Activated CD4-positive, CD25-positive, alpha-beta regulatory T cell treated with anti-CD3 and anti-CD28 coated beads, Interleukin-2, amount 50 U/mL, for 24 hours (primary cell): ENCODE data around the gene ANKH.
"Not testable (repeated sequence)": the region's sequence is repeated elsewhere in the genome, so short reads cannot be mapped to it uniquely, and the experiment has no call there.

ENCODE experiments used
- ATAC-seq, 2 donors: fragments of 150-1000 bp; cut with Tn5 transposase; one replicate each; pipeline ENCODE4 v1.10.0; 2021; ENCODE audit warnings: mild to moderate bottlenecking in 1 of 2, moderate library complexity in 1 of 2

The ANKH gene

DNA sequence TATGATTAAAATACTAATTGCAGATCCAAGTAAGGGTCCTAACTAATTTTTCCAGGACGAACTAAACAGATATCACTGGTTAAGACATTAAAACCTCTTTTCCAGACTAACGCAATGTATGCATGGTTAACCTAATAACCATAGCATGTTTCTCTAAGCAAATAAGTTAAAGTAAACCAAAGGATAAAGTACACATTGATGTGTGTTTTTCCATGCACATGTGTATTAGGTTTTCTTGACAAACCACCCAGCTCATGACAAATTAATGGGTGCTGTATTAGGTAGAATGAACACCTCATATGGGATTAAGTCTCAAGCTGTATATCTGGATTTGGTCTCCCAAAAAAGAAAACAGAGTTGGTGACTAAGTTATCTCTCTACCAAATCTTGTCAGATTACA lies 45.6 kb downstream of the ANKH start:
- ATAC-seq, result no peak

DNA sequence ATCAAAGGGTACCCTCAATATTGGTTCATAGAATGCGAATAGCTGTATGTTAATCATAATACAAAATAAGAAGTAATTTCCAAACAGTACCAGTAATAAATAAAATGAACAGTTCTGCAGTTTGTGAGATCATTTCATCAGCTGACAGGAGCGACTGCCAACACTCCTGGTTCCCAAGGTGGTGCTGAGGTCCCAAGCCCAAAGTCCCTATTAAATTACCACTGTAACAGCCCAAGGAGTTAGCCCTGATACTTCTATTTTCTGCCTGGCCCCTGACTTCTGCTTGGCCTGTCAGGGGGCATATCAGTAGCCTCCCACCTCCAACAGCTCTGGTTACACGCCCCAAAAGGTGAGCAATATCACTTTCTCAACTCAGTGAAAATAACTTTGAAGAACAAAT lies 47.1 kb downstream of the ANKH start:
- ATAC-seq, result no peak

DNA sequence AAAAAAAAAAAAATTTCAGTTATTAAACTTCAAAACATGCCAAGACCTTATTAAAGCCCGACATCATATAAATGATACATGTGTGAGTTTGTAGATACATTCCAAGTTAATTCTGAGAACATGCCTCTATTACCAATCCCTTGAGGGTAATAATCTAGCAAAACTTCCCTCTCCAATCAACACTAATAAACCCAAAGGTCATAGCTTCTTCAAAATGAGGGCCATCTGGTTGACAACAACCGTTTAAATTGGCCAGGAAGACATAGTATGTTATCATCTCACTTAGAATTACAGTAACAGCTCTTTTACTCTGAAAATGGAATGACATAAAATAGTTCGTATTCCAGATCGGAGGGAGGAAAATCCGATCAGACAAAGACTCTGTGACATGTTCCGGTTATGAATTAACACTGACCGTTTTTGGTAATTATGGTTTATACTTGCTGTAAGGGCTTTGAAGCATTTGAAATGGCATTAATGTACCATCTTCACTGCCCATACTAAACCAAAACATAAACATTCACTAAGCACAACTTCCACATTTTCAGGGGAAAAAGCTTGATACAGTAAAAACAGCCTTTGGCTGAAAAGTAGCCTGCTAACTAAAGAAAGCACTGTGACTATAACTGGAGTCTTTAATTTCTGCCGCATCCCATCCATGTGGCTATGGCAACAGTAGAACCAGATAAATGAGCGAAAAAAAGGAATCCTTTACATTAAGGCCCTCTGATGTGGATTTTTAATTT lies 50.3 kb downstream of the ANKH start:
- no peak for ATAC-seq

DNA sequence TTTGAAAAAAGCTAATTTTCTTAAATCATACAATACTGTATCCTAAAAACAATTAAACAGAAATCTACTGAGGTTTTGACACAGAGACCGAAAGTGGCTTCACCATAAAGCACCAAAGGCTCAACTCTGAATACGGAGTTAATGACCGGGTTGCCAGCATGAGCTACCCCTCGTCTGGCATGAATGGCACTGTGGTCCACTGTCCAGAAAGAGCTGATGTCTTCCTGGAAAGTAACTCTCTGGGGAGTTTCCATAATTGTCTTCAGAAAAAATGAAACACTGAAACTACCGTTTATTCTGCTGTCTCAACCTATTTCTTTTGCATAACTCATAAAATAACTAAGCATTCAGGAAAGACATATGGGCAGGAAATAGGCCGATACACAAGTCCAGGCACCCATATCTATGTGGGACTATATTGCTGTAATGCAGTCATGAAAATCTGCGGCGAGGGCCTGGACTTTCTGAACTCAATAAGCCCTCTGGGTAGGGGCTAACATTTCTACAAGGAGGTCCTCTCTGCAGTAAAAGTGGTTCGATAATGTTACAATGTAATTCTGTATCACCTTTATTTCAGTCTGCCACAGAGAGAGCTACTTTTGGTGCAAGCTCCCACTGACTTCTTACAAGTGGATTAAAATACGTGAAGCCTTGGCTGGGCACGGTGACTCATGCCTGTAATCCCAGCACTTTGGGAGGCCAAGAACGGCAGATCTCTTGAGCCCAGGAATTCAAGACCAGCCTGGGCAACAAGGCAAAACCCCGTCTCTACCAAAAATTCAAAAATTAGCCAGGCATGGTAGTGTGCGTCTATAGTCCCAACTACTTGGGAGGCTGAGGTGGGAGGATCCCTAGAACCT lies 52.4 kb downstream of the ANKH start:
- peak in 1 of 2 donors; percentile 52 for ATAC-seq

DNA sequence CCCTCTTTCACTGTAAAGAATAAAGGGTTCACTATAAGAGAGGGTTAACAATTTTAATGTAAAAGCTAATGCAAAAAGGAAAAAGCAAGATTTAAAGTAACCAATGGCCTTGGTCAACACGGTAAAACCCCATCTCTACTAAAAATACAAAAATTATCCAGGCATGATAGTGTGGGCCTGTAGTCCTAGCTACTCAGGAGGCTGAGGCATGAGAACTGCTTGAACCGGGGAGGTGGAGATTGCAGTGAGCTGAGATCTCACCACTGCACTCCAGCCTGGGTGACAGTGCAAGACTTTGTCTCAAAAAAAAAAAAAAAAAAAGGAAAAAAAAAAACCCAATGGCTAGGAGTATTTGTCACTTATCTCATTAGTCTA lies 53.8 kb downstream of the ANKH start:
- not testable (repeated sequence) for ATAC-seq

DNA sequence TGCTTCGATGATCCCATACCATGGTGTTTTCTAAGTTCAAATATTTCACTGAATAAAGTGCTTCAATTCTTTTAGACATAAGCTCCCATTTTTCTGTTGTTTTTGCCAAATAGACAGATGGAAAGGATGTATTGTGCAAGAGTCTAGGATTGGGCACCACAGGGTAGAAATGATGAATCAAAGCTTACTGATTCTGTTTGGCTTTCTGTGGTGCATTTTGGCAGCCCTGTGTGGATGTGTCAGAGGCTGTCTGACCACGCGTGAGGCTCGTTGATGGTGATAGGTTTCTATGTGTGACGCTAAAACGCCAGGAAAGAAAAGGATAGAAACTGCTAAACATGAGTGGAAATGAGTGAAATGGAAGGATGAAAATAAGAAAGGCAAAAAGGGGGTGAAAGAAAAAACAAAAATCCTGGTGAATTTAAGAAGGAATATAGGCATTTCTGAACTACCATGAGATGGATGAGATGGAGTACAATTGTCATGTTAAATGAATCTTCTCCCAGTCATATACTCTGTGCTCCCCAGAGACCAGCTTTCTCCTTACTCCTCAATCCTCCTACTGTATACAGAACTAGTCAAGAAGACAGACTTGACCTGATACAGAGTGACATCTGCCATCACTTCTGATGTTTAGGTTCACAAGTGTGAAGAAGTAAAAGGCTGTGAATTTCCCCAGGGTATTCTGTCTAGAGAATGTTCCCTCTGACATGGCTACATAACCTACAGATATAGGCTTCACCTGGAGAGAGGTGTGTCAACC lies 54.4 kb downstream of the ANKH start:
- peak; percentile 77 to 81 for ATAC-seq

DNA sequence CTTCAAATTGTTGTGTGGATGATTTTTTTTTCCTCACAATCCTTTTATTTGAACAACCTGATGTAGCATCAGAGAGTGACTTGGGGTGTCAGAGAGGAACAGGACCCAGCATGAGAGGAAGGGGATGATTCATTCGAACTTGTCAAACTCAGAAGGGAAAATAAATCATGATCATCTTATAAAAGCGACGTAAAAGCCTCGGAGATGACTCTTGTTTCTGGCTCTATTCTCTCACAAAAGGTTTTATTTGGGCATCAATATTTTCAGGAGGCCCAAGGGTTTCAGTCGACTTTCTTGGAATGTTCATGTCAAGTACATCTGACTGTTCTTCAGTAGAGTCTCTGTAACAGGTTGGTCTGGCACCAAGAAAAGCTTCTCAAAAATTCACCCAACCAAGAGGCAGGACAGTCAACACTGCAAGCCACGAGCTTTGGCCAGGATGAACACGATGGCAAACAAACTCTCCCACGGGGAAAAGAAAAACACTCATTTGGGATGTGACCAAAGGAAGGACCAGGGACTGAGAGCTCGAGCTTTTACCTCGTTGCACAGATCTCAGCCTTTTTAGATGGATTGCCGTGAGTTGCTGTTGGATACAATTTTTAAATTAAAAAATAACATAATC lies 55.1 kb downstream of the ANKH start:
- no peak for ATAC-seq

DNA sequence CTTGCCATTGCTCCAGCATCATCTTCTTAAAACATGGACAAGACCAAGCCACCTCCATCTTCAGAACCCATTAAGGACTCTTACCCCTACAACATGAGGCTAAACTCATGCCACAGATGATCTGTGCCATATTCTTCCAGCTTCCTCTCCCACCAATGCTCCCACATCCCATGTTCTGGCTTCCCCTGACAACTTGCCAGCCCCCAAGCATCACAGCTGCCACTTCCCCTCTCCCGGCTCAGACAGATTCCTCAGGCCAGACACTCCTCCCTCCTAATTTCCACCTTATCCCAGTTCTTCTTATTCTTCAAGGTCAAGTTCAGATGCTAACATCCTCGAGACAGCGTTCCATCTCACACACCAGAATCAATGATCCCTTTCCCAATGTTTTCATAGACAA lies 57.8 kb downstream of the ANKH start:
- ATAC-seq, result no peak

DNA sequence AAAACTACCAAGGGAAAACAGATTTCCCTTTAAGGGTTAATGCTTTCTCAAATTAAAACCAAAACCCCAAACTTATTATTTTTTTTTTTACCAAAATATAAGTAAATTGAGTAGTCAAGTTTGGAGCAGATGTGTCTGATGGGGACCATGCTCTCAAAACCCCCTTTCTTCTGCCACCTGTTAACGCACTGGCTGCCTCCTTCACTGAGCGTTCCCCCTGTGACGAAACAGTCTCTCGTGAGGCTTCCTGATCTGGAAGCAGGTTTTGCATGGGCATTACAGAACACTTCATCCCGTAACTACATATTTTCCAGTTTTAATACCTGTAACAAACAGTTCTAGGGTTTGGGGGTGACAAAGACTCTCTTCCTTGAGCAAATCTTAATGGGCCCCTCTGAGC lies 59.4 kb downstream of the ANKH start:
- no peak for ATAC-seq

DNA sequence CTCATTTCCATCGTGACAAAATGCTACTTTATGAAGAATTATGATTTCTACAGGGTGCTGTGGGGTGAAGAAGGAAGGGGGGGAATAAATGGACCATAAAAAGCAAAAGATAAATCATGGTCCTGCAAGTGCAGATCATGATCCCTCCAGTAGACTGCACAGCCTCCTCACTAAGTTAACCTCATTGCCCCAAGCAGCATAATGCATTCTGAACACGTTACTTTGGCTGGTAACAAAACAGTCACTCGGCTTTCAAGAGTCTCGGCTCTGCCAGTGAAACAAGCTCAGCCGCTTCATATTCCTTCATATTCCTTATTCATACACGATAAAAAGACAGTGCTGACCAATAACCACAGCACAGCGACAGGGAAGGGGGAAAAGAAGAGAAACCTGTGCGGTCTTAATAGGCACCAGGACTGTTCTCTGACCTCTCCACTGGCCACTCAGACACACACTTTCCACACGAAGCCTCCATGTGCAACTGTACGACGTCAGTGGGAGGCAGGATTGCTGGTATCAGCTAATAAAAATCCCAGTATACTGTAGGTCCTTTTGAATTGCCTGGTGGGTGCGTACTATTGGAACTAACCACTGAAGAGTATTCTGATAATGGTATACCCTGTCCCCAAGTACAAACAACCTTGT lies 60.5 kb downstream of the ANKH start:
- no peak for ATAC-seq

DNA sequence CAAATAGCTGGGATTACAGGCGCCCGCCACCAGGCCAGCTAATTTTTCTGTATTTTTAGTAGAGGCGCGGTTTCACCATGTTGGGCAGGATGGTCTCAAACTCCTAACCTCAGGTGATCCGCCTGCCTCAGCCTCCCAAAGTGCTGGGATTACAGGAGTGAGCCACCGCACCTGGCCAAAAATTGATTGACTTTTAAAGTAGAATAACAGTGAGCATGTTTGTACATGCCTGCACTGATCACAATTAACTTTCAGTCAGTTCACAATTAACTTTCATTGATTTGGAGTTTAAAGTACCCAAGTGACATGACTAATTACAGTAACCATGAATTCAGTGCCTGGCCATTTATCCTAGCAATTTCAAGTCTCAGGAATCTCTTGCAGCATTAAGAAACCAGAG lies 61.3 kb downstream of the ANKH start:
- ATAC-seq, result no peak

DNA sequence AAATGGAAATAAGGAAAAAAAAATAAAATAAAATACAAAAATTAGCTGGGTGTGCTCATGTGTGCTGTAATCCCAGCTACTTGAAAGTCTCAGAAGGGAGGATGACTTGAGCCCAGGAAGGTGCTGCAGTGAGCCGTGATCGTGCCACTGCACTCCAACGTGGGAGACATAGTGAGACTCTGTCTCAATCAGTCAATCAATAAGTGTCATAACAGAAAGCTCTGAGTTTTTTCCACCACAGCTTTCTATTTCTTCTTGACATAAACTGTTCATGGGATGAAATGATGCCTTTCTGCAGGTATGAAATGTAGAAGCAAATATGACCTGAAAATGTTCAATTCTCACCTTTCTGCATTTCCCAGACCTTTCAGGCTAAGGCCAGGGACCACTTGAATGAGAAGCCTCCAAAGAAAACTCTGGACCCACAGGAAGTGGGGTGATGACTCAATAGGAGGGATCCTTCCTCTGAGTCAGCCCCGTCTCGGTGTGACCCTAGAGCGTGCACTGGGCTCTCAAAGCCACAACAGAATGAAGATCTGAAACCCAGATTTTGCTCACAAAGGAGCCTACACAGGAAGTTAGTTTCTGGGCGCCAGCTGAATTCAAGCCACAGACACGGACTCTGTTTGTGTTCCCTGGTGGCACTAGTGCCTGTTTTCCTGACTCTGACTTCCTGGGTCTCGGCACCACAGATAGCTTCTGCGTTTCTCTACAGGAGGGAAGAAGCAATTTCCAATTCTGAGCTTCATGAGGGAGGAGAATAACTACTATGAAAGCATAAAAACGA lies 62.0 kb downstream of the ANKH start:
- peak; percentile 97 to 98 for ATAC-seq

DNA sequence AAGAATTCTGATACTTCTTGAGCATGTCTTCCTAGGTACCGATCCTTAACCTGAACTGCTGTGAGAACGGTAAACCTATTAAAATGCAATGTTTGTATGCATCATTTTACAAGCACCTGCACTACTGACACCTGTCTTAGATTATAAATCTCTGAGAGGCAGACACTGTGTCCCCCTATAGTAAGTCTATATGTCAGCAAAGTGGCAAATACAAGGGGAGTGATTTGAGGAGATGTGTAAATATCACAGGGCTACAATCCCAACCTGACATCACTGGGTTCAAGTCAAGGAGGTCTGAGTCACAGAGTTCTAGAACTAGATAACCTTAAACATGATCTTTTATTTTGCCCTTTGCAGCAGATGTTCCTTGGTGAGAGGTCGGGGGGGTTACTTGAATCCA lies 64.1 kb downstream of the ANKH start:
- no peak for ATAC-seq

DNA sequence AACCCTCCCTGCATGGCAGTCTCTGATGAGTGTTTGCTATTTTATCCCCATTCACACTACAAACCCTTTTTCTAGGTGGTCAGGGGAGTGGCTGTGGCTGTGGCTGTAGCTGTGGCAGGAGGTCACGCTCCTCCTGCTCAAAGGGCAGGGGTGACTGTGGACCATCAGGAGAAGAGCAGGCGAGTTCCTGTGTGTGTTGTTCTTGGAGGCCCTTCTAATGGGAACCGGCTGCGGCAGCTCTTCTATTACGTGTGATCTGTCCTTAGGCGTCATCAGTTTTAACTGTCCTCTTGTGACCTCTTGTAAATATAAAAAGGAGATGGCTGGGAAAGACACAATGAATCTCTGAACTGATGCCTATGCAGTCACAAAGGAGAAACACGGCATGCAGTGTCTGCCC lies 65.1 kb downstream of the ANKH start:
- ATAC-seq, result no peak

DNA sequence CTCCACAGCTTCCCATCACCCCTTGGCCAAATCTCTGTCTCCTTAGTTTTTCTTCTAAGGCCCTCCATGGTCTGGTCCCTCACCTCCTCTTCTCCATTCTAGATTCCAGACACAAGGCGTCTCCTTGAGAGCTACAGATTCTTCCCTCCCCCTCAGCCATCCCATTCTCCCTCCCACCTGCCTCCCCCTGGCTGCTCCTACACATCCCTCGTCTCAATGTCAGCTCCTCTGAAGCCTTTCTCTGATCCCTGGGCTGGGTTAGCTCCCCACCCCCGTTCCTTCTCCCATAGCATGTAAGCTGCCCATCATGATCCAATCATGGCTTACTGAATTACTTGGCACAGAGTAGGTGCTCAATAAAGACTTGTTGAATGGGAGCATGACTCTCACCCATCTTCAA lies 69.0 kb downstream of the ANKH start:
- no peak for ATAC-seq

DNA sequence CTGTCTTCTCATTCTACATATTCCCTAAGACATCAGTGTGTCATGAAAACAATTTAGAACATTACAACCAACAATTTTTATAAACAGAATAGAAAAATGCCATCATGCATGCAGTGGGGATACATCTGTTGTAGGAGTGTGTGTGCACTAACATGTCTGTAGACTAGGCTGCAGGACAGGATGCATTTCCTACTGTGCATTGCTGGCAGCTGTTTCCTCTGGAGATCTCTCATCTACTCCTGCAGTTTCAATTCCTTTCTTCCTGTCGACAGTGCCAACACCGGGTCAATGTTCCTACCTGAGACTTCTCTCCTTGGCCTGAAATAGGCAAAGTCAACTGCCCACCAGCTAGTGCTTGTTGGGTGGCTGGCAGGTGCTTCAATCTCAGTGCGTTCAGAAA lies 69.8 kb downstream of the ANKH start:
- no peak for ATAC-seq

DNA sequence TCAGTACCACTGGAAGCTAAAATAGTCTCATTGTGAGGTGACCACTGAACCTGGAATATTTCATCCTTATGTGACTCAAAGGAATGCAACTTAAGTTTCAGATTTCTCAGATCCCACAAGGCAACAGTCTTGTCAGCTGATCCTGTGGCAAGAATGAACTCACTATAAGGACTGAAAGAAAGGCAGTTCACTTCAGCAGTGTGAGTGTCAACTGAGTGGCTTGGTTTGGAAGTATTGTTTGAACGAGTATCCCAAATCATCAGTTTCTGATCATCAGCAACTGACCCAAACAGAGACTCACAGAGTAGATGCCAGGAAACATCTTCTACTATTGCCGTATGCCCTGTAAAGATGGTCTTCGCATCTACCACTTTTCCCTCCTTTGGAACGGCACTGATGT lies 74.2 kb downstream of the ANKH start:
- ATAC-seq, result not testable (repeated sequence)

DNA sequence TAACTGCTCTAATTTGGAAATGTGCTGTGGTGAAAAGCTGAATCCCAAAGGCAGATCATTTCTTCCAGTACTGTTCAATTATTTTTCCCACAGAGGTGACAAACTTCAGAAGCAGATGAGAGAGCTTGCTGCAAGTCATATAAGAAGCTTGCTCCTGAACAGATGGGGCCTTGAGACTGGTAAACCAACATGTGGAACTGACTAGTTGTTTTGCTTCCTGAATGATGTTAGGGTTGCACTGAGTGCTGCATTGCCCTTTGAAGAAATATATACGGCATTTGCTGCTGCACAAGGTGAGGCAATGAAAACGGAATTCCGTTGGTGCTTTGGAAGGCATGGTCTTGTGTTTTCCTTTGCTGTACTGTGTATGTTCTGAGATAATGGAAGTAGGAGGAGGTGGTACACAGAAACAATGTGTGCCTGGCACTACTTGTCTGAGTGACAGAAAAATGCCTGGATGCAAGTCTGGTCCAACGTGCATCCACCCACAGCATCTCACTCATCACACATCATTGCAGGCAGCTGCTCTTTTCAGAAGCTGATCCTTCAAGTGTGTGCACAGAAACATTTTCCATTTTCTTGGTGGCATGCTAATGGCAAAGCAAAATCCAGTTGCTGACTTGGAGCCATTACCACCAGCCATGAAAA lies 76.9 kb downstream of the ANKH start:
- no peak for ATAC-seq

DNA sequence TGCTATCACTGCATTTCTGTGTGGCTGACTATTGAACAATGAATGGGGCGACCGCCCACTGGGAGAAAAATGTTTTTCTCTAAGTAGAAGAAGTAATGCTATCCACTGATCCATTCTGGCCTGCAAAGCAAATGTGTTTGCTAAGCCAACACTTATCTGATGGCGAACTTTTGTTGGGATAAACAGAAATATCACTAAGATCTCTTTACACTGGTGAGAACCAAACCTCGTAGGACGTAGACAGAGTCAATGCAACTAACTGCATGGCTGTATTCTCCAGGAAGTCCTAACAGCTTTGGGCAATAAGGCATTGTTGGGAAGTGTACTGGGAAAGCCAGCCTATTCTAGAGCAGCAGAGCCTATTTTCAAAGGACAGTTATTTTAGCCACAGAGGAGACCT lies 77.7 kb downstream of the ANKH start:
- ATAC-seq, result no peak

DNA sequence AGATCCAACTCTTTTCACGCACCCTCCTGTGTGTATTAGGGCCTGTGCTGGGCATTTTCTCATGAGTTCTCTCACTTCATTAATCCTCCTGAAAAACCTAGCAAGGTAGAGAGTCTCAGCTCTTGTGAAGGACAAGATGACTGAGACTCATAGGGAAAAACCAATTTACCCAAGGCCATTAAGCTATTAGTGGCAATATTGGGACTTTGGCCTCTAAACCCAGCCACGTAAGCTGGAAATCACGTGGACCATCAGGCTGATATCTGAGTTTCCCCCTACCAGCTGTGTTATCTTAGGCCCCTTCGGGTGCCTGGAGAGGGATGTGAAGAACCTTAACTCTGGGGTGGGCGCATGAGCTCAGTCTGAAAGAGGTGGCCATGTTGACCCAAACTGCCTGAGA lies 80.7 kb downstream of the ANKH start:
- ATAC-seq, result no peak

DNA sequence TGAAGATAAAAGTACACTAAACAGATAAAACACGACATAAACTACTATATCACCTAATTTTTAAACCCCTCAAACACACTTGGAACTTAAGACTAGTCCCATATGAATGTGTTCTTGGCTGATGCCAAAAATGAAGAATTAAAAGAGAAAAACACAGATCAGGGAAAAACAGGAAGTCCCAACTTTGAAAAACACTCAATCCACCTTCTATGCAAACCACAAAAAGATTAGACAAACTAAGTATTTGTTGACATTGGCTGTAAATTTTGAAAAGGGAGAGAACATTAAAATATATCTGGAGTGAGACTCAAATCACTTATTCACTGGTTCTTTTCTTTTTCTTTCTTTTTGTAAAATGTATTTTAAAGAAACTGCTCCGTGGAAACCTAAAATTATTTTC lies 81.4 kb downstream of the ANKH start:
- ATAC-seq, result no peak
